ENCODE results near the gene FIG4.

DNA sequence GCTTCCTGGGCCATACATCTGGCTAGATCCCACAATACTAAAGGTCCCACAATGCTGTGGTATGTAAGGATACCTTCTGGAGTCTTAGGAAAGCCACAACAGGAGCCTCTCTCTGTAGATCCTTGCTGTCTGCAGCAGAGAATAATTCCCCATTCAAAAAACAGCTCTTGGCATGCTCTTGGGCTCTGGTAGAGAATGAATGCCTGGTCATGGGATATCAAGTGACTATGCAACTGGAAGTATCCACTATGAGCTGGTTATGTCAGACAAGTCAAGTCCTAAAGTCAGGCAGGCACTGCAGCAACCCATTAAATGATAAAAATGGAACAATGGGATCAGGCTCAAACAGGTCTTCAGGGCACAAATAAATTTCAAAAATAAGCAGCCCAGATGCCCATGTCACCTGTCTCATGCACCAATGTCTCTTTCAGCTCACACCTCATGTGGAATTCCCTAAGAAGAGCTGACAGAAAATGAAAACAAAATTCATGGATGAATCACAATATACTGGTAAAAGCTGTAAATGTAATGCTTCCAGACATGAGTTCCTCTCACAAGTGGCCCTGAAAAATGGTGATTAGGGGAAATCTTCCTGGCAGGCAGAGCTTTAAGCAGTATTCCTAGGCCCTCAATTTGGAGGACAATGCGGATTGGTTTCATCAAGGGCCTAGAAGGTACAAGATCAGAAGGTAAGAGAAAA lies 4.4 kb upstream of the FIG4 start:
- TF ChIP-seq EP300 (conservative IDR thresholded peaks at IDR 0.05; ENCODE audit: poor library complexity, severe bottlenecking) (no peak), EZH2 (IDR thresholded peaks at IDR 0.05; ENCODE audit: borderline replicate concordance, insufficient read depth, low read length, poor library complexity, severe bottlenecking) (no peak)
- TF ChIP-seq, protein P1, sequence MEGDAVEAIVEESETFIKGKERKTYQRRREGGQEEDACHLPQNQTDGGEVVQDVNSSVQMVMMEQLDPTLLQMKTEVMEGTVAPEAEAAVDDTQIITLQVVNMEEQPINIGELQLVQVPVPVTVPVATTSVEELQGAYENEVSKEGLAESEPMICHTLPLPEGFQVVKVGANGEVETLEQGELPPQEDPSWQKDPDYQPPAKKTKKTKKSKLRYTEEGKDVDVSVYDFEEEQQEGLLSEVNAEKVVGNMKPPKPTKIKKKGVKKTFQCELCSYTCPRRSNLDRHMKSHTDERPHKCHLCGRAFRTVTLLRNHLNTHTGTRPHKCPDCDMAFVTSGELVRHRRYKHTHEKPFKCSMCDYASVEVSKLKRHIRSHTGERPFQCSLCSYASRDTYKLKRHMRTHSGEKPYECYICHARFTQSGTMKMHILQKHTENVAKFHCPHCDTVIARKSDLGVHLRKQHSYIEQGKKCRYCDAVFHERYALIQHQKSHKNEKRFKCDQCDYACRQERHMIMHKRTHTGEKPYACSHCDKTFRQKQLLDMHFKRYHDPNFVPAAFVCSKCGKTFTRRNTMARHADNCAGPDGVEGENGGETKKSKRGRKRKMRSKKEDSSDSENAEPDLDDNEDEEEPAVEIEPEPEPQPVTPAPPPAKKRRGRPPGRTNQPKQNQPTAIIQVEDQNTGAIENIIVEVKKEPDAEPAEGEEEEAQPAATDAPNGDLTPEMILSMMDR (IDR thresholded peaks at IDR 0.05; ENCODE audit: poor library complexity, severe bottlenecking) = no peak
